HS-5 (cell line): ENCODE data around the gene KLHL7.
A peak's percentile ranks its signal among the peaks of the same experiment; 100 is the strongest.
"Not testable (repeated sequence)": the region's sequence is repeated elsewhere in the genome, so short reads cannot be mapped to it uniquely, and the experiment has no call there.

ENCODE experiments used
- DNase-seq: peaks from one replicate; pipeline ENCODE4 v3.0.0-alpha.2; 2012; ENCODE audit warnings: low read depth

The KLHL7 gene

GRCh38 chr7:23183279-23184012 is 77.9 kb downstream of the KLHL7 start:
- no peak for DNase-seq

- DNase-seq = no peak
Observed at GRCh38 chr7:23184291-23184690, 78.7 kb downstream of the KLHL7 start.

DNA sequence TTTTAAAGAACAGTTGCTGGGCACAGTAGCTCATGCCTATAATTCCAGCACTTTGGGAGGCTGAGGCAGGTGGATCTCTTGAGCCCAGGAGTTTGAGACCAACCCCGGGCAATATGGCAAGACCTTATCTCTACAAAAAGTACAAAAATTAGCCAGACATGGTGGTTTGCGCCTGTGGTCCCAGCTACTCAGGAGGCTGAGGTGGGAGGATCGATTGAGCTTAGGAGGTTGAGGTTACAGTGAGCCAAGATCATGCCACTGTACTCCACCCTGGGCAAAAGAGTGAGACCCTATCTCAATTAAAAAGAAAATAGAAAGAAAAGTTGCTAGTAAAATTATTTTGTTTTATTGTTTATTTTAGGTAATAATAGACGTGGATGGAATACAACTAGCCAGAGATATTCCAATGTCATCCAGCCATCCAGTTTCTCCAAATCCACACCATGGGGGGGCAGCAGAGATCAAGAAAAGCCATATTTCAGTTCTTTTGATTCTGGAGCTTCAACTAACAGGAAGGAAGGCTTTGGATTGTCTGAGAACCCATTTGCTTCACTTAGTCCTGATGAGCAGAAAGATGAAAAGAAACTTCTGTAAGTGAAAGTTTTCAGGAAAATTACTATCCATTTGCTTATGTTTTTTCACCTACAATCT is 79.2 kb downstream of the KLHL7 start:
- DNase-seq = peak; percentile 40

DNA sequence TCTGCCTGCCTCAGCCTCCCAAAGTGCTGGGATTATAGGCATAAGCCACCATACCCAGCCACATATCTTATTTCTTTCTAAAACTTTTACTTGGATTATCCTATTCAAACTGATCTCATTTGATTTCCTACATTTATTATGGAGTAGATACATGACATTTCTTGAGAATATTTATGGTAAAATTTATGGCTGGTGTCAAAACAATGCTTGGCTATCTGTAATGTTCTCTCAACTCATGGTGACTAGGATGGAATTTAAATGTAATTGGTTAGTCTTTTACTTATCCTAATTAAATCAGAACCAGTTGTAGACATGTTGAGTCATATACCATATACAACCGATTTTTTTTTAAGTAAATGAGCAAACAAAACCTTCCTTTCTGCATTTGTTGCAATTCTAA is 80.4 kb downstream of the KLHL7 start:
- DNase-seq = no peak

DNA sequence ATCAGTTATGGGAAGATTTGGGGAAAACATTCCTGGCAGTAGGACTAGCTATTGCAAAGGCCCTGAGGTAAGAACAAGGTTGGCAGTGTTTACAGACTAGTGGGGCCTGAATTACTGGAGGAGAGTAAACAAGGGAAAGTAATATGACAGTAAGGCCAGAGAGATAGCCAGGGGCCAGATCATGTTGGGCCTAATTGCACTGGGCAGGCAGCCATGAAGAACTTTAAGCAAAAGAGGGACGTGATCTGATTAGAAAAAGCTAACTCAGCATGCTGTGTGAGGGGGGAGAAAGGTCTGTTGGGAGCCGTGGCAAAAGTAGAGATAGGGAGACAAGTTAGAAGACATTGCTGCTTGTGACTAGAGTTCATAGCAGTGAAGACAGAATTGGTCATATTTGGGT is 85.4 kb downstream of the KLHL7 start:
- no peak for DNase-seq

GRCh38 chr7:23193650-23194227 is 88.2 kb downstream of the KLHL7 start:
- not testable (repeated sequence) for DNase-seq

- DNase-seq = no peak
Observed at GRCh38 chr7:23196306-23196705, 90.7 kb downstream of the KLHL7 start.

DNA sequence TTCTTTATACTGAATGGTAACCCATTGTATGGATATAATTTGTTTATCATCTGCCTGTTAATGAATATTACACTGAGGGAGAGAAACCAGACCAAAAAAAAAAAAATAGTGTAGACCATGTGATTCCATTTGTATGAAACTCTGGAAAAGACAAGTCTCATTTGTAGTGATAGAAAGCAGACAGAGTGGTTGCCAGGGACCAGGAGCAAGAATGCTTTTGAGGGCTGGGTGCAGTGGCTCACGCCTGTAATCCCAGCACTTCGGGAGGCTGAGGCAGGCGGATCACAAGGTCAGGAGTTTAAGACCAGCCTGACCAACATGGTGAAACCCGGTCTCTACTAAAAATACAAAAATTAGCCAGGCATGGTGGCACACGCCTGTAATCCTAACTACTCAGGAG is 92.2 kb downstream of the KLHL7 start:
- DNase-seq = not testable (repeated sequence)

DNA sequence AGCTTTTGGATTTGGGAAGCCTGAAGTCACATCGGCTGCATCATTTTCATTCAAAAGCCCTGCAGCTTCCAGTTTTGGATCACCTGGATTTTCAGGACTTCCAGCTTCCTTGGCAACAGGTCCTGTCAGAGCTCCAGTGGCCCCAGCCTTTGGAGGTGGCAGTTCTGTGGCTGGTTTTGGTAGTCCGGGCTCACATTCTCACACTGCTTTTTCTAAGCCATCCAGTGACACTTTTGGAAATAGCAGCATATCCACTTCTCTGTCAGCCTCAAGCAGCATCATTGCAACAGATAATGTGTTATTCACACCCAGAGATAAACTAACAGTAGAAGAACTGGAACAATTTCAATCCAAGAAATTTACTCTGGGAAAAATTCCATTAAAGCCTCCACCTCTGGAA is 94.7 kb downstream of the KLHL7 start:
- DNase-seq = no peak

GRCh38 chr7:23204241-23204640 is 98.7 kb downstream of the KLHL7 start:
- DNase-seq = no peak

- no peak for DNase-seq
Observed at GRCh38 chr7:23205577-23205908, 100.0 kb downstream of the KLHL7 start.

GRCh38 chr7:23205909-23206767 is 100.6 kb downstream of the KLHL7 start:
- no peak for DNase-seq

GRCh38 chr7:23207021-23207420 is 101.4 kb downstream of the KLHL7 start:
- DNase-seq = no peak

- no peak for DNase-seq
Observed at GRCh38 chr7:23207884-23208283, 102.3 kb downstream of the KLHL7 start.

GRCh38 chr7:23208316-23208715 is 102.7 kb downstream of the KLHL7 start:
- no peak for DNase-seq

- DNase-seq = no peak
Observed at GRCh38 chr7:23210506-23210905, 104.9 kb downstream of the KLHL7 start.

GRCh38 chr7:23211589-23211988 is 106.0 kb downstream of the KLHL7 start:
- no peak for DNase-seq

DNA sequence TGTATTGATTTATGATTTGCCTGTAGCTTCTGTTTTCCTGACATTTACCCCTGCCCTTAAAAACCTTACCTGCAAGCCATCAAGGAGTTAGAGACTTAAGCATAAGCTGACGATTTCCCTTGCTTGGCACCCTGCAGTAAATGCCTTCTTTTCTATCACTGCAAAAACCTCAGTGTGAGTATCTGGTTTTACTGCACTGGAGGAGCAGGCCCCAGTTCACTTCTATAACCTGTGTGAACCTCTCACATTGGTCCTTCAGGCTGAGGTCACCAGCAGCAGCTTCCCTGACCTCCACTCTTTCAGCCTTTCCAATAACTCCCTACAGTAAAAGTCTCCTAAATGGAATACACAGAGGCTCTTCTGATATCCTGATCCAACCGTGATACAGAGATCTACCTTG is 106.8 kb downstream of the KLHL7 start:
- no peak for DNase-seq

DNA sequence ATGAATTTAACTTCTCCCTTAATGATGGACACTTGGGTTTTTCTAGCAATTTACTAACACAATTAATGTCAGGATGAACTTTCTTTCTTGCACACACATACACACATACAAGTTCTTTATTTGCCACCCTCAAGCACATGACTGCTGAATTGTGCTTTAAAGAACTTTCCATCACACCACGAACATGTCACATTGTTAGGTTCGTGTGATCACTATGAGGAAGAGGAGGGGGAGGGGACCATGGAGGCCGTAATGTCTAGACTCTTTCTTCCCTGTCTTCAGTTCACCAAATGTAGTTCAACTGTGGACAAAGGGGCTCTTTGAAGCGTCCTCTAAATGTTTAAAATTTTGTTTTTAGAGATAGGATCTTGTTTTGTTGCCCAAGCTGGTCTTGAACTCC is 107.3 kb downstream of the KLHL7 start:
- no peak for DNase-seq

DNA sequence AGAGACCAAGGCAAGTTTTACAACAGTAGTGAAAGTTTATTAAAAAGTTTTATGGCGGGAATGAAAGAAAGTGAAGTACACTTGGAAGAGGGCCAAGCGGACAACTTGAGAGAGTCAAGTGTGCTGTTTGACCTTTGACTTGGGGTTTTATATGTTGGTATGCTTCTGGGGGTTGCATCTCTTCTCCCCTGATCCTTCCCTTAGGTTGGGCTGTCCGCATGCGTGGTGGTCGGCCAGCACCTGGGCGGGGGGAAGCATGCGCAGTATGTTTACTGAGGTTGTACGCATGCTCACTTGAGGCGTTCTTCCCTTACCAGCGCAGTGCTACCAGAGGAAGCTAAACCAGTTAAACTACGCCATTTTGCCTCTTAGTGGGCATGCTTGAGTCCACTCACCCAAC is 108.2 kb downstream of the KLHL7 start:
- no peak for DNase-seq

DNA sequence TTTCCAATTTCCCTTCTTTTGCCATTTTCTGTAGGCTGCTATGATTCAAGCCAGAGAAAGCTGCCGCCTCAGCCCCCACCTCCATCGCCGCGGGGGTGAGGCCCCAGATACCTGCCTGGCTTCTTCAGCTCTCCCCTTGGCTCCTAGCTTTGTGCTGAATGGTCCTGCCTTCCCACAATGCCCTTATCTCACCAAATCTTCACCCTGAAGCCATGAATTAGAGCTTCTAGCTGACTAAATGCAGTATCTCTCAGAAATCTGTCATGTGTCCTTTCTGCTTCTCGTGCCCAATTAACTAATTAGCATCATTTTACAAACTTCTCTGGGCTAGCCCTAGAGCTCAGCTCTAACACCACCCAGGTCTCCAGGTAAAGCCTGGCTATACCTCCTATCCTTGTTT is 108.8 kb downstream of the KLHL7 start:
- DNase-seq = no peak

- DNase-seq = no peak
Observed at GRCh38 chr7:23214938-23215337, 109.4 kb downstream of the KLHL7 start.

DNA sequence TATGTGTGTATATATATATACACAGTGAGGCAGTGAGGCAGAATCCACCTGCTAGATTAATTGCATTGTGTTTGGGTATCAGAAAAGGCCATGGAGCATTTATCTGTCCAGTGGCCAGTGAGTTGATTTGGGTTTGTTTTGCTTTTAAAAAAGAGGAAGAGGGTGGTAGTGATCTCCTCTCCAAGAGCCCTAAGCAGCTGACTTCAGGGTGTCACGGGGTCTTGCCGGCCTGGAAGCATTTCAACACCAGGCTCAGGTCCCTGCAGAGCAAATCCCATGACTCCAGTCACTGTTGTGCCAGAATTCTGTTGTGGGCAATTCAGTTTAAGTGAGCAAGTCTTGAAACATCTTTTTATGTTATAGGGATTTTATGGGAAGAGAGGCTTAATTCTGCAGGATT is 110.4 kb downstream of the KLHL7 start:
- no peak for DNase-seq
